AG04449 (cell line): Measurements from ENCODE around the gene UBE2D2.

Source experiments
- CTCF ChIA-PET: fragments of 350-600 bp; formaldehyde crosslinking; extraction: SDS; loops from one replicate; lab custom pipeline; 2021; ENCODE audit warnings: antibody characterized with exemption; lab: Yijun Ruan, JAX
- POLR2A ChIA-PET: fragments of 400-600, 350-600 bp; formaldehyde crosslinking; extraction: SDS; loops from one replicate; lab custom pipeline; 2020; ENCODE audit warnings: antibody characterized with exemption, inconsistent platforms; lab: Yijun Ruan, JAX
- DNase-seq: peaks from one replicate; pipeline ENCODE4 v3.0.0-alpha.2; 2010; ENCODE audit warnings: low read depth, low spot score
- H3K4me3 ChIP-seq: 2 replicates; pipeline ENCODE4 v1.5.1; 2011; ENCODE audit warnings: low read depth, mild to moderate bottlenecking, control low read depth, low read length
- CTCF ChIP-seq: IDR thresholded peaks from one replicate; pipeline ENCODE4 v1.5.1; 2011; ENCODE audit warnings: mild to moderate bottlenecking, moderate library complexity, low read length, control low read depth, inconsistent platforms; ENCODE audit not compliant: insufficient read depth; ENCODE audit errors: missing control alignments

The UBE2D2 gene

GRCh38 chr5:139641116-139642080, 80.3 kb downstream of the UBE2D2 start:
- ChIA-PET POLR2A (no interaction called here), CTCF (interaction anchor here (1.2 to 15.0 kb wide), 3 partner anchors 49 to 124 kb away, joined by 3 to 795 read pairs (median 5); no protein-coding TSS in a partner anchor)
- no peak for DNase-seq
- no peak for TF ChIP-seq CTCF
- H3K4me3 ChIP-seq = no peak overlapping the region

GRCh38 chr5:139642213-139642612, 81.1 kb downstream of the UBE2D2 start:
- ChIA-PET POLR2A (no interaction called here), CTCF (interaction anchor here (1.2 to 20.7 kb wide), 3 partner anchors 7 to 123 kb away, joined by 3 to 303 read pairs (median 5); no protein-coding TSS in a partner anchor)

GRCh38 chr5:139642891-139643871, 82.0 kb downstream of the UBE2D2 start:
- CTCF ChIA-PET = interaction anchor here (1.2 to 20.7 kb wide), 5 partner anchors 8 to 222 kb away, joined by 3 to 303 read pairs (median 5); no protein-coding TSS in a partner anchor
- no peak for DNase-seq
- TF ChIP-seq CTCF = no peak
- POLR2A ChIA-PET = no interaction called here
- H3K4me3 ChIP-seq = no peak overlapping the region

More at GRCh38 chr5:139642213-139642612, 81.1 kb downstream of the UBE2D2 start:
- no peak overlapping the region for H3K4me3 ChIP-seq
- DNase-seq = no peak
- no peak for TF ChIP-seq CTCF

GRCh38 chr5:139644001-139644456, 82.9 kb downstream of the UBE2D2 start:
- no peak for TF ChIP-seq CTCF
- CTCF ChIA-PET = interaction anchor here (1.2 to 20.7 kb wide), 6 partner anchors 8 to 223 kb away, joined by 3 to 303 read pairs (median 6); no protein-coding TSS in a partner anchor
- DNase-seq = no peak
- no peak overlapping the region for H3K4me3 ChIP-seq
- POLR2A ChIA-PET = no interaction called here

- TF ChIP-seq CTCF = no peak
- no peak overlapping the region for H3K4me3 ChIP-seq
- ChIA-PET POLR2A (no interaction called here), CTCF (interaction anchor here (0.7 to 20.7 kb wide), 8 partner anchors 9 to 121 kb away, joined by 3 to 303 read pairs (median 4); no protein-coding TSS in a partner anchor)
- DNase-seq = no peak
Observed at GRCh38 chr5:139644646-139645429, 83.7 kb downstream of the UBE2D2 start.
